ENCODE measurements around the gene CERS1. TPM values are rescaled to one million over a fixed set of nuclear protein-coding genes. Genes with fewer than 3 reads are reported as not detected.

Gene CERS1
- total and polyA plus RNA-seq, 2 donors (not counting 3 experiments of a cell fraction or from before 2014, with no cell fraction given): 4.0 to 8.5 TPM

DNA sequence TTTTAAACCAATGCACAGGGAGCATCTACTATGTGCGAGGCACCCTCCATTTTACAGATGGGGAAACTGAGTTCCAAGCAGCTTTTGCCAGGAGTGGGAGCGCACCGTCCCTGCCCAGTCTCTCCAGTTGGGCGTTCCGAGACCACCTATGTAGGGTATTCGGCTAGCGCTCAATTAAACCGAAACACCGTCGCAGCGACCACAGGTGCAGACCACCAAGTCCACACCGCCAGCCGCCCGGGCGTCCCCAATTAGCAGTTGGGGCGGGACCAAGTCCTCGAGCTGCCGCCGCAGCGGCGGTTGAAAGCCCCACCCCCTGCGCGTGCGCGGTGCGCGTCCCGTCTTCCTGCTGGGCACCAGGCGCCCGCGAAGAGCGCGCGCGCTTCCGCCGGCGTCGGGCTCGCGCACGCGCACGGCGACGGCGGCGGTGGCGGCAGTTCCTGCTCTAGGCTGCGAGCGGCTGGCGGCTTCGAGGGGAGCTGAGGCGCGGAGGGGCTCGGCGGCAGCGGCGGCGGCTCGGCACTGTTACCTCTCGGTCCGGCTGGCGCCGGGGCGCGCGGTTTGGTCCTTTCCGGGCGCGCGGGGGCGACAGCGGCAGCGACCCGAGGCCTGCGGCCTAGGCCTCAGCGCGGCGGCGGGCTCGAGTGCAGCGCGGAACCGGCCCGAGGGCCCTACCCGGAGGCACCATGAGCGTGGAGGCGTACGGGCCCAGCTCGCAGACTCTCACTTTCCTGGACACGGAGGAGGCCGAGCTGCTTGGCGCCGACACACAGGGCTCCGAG is 64.2 kb downstream of the CERS1 start, which contains the start of gene UPF1:
UPF1 (plus strand) TSS at position 436 of the 782 bp plus-strand sequence; CDS start at position 687, 251 bp downstream.
- Histone ChIP-seq H3K9ac (replicated peaks; ENCODE audit: extremely low read depth, insufficient read depth, low read length) (peak within 1 kb of the TSS; percentile 92), H3K4me2 (ENCODE audit: insufficient read depth, low read length) (peak within 1 kb of the TSS; percentile 96), H3K79me2 (ENCODE audit: control insufficient read depth, insufficient read depth, low read length) (peaks cover 49% of the 10 kb centered on the region), H3K27me3 (ENCODE audit: control insufficient read depth in 2 of 2, insufficient read depth in 2 of 2, low read length in 2 of 2) (peaks cover 0 to 2% of the 10 kb centered on the region in 2 experiments), H3K36me3 (ENCODE audit: control insufficient read depth in 2 of 2, extremely low read depth in 1 of 2, insufficient read depth in 2 of 2, low read length in 2 of 2) (peaks cover 0 to 2% of the 10 kb centered on the region in 2 experiments), H3K4me1 (ENCODE audit: control insufficient read depth, extremely low read depth, insufficient read depth, low read length) (peaks cover 17% of the 10 kb centered on the region), H3K27ac (ENCODE audit: insufficient read depth, low read depth, low read length) (peak within 1 kb of the TSS; percentile 81), H3K9me1 (replicated peaks; ENCODE audit: control insufficient read depth, extremely low read depth, insufficient read depth, low read length) (no peaks in the 10 kb centered on the region), H3K4me3 (replicated peaks in 1 of 3; ENCODE audit: insufficient read depth in 1 of 3, low read depth in 1 of 3, low read length in 3 of 3) (peak within 1 kb of the TSS; percentile 63 to 92 (median 86)), H4K20me1 (replicated peaks; ENCODE audit: control insufficient read depth, extremely low read depth, insufficient read depth, low read length) (peaks cover 3% of the 10 kb centered on the region), H3K9me3 (replicated peaks; ENCODE audit: control insufficient read depth, insufficient read depth, low read length) (no peaks in the 10 kb centered on the region), H2AFZ (ENCODE audit: low read depth, low read length) (peak within 1 kb of the TSS; percentile 96)
- CTCF ChIA-PET: interaction anchor here (1.2 to 5.3 kb wide), 7 partner anchors 13 to 312 kb away, joined by 3 to 79 read pairs (median 4); no protein-coding TSS in a partner anchor
- DNase-seq (ENCODE audit: low read depth, low spot score) (peak; percentile 91), FAIRE-seq (peak; percentile 76)
- BruUV-seq (replicated peaks): no TSS peak
- POLR2A ChIA-PET: interaction anchor here (0.7 kb wide), 1 partner anchor 117 kb away, joined by 5 read pairs; no protein-coding TSS in a partner anchor
- intact Hi-C loops (cut with micrococcal nuclease) (loop anchor here (2.0 kb wide), 1 partner anchor 153 kb away; no protein-coding TSS in a partner anchor), dilution Hi-C loops (cut with MboI; ENCODE audit: extremely low pct_ligation_motif_present, low sequenced_read_pairs) (no loop called here)
- TF ChIP-seq CTCF (IDR thresholded peaks at IDR 0.05; ENCODE audit: extremely low read depth in 1 of 2, insufficient read depth in 1 of 2, low read depth in 1 of 2, low read length in 2 of 2) (no peak), EZH2 (IDR thresholded peaks at IDR 0.05; ENCODE audit: borderline replicate concordance, low read depth, low read length, severe bottlenecking) (no peak), MYC (IDR thresholded peaks at IDR 0.05; ENCODE audit: low read depth, low read length) (no peak), GATA2 (IDR thresholded peaks at IDR 0.05; ENCODE audit: insufficient read depth, insufficient read length, low read depth, low read length) (no peak), MAX (IDR thresholded peaks at IDR 0.05; ENCODE audit: insufficient read depth, insufficient read length) (no peak), FOS (IDR thresholded peaks at IDR 0.05; ENCODE audit: borderline replicate concordance, insufficient read depth, low read length) (no peak), POLR2AphosphoS5 (IDR thresholded peaks at IDR 0.05; ENCODE audit: insufficient read depth, low read depth, low read length) (peak; percentile 97), POLR2A (IDR thresholded peaks at IDR 0.05; ENCODE audit: low read depth, low read length) (peak; percentile 85), JUN (IDR thresholded peaks at IDR 0.05; ENCODE audit: borderline replicate concordance, insufficient read depth, insufficient read length, low read depth) (no peak)

All from endothelial cell of umbilical vein (primary cell).